Transverse colon (tissue), 4 donors: ENCODE measurements around the gene AQP9.

Source experiments
- POLR2A ChIP-seq: fragments of 450-650 bp; IDR thresholded peaks from one replicate; pipeline ENCODE4 v1.6.1; 2016; ENCODE audit warnings: antibody characterized with exemption, mild to moderate bottlenecking, moderate library complexity
- POLR2AphosphoS5 ChIP-seq, 3 donors: sonication (generic); formaldehyde crosslinking; IDR thresholded peaks; one replicate each; pipeline ENCODE4 v1.6.1; 2016; ENCODE audit warnings: antibody characterized with exemption in 3 of 3
- TF ChIP-seq, protein P1 (sequence below), 5 experiments: fragments of 200-600 bp in 3 of 5; fragments of 450-650 bp in 2 of 5; sonication (generic) in 3 of 5; IDR thresholded peaks; 1 replicate in 2 of 5; 2 replicates in 3 of 5; pipeline ENCODE4 v1.5.1; 2016 to 2017; ENCODE audit warnings: antibody characterized with exemption in 5 of 5, inconsistent platforms in 3 of 5, mild to moderate bottlenecking in 2 of 5, moderate library complexity in 1 of 5

DNA sequence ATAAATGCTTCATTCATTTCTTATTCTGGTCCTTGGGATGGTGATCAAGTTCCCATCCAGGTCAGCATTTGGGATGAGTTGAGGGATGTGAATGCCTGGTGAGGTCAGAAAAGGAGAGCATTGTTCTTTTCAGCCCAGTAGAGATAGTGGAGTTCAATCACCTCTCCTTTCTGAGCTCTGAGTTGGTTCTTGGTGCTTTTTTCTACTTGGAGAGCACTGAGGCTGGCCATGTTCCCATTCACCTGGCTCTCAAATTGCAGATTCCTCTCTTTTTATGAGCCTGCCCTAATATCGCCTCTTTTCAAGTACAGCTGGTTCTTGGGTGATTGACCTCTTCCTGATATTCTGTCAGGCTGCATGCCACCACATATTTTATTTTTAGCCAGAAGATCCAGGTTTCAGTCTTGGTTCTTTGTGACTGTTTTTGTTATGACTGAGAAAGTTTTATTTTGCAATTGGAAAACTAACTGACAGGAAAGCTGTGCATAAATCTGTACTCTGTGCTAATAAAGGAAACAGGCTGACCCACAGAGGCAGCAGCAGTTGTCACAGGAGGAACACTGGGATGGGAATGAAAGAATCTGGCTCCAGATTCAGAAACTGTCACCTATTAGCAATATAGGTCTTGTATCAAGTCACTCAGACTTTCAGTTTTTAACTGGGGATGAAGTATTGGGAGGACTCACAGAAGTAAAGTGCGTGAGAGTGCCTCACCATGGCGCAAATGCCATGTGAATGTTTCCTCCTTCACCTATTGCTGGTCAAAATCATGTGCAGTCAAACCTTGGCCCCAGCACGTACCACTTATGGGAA is 10.7 kb downstream of the AQP9 start:
- TF ChIP-seq, protein P1, sequence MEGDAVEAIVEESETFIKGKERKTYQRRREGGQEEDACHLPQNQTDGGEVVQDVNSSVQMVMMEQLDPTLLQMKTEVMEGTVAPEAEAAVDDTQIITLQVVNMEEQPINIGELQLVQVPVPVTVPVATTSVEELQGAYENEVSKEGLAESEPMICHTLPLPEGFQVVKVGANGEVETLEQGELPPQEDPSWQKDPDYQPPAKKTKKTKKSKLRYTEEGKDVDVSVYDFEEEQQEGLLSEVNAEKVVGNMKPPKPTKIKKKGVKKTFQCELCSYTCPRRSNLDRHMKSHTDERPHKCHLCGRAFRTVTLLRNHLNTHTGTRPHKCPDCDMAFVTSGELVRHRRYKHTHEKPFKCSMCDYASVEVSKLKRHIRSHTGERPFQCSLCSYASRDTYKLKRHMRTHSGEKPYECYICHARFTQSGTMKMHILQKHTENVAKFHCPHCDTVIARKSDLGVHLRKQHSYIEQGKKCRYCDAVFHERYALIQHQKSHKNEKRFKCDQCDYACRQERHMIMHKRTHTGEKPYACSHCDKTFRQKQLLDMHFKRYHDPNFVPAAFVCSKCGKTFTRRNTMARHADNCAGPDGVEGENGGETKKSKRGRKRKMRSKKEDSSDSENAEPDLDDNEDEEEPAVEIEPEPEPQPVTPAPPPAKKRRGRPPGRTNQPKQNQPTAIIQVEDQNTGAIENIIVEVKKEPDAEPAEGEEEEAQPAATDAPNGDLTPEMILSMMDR (IDR thresholded peaks at IDR 0.05): no peak
- TF ChIP-seq POLR2A (no peak), POLR2AphosphoS5 (IDR thresholded peaks at IDR 0.05) (no peak)
